GM21723 (cell line): ENCODE results near the gene THOP1.

ENCODE experiments used
- ATAC-seq: cut with Tn5 transposase; IDR thresholded peaks from one replicate; pipeline ENCODE4 v1.9.1; 2021; ENCODE audit warnings: mild to moderate bottlenecking, moderate library complexity; ENCODE audit not compliant: unreplicated experiment

Gene THOP1

GRCh38 chr19:2850256-2850925, 65.1 kb downstream of the THOP1 start:
- no peak for ATAC-seq

GRCh38 chr19:2852598-2852997, 67.3 kb downstream of the THOP1 start:
- no peak for ATAC-seq

GRCh38 chr19:2853015-2853606, 67.8 kb downstream of the THOP1 start:
- ATAC-seq, result no peak

- no peak for ATAC-seq
Observed at GRCh38 chr19:2854849-2855248, 69.5 kb downstream of the THOP1 start.

- no peak for ATAC-seq
Observed at GRCh38 chr19:2856457-2857050, 71.3 kb downstream of the THOP1 start.

- ATAC-seq, result no peak
Observed at GRCh38 chr19:2858864-2859263, 73.6 kb downstream of the THOP1 start.

GRCh38 chr19:2863816-2864215, 78.5 kb downstream of the THOP1 start:
- no peak for ATAC-seq
